NCI-H146 treated with DMSO at 0.1 percent for 48 hours (cell line): ENCODE data around the gene NUDT2.

ENCODE experiments used
- DNase-seq: peaks from one replicate; lab custom pipeline; 2025; ENCODE audit not compliant: unreplicated experiment; lab: John Stamatoyannopoulos, UW

NUDT2 gene

DNA sequence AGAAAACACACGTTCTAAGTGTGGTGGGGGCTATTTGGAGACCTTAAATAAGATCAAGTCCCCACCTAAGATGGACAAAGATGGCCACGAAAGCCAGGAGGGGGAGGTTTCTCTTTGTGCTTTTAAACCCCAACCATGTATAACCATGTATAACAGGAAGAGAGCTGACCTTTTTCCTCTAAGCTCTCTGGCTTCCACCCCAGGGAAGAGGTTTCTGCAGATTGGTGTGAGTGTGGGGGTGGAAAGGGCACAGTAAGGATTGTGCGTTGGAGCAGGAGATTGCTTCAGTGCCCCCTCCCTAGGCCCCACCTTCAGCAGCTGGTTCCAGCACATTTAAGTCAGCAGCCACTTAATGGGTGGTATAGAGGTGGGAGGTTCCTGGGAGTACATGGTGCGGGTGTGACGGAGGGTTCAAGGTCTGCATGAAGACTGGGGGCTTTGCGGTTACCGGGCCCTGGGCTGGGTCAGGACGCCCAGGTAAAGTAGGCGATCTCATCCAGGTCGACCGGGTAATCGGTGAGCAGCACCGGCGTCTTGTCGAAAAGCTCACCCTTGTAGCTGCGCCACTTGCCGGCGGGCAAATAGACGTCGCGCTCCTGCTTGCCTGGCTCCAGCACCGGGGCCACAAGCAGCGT is 41.1 kb downstream of the NUDT2 start:
- no peak for DNase-seq

DNA sequence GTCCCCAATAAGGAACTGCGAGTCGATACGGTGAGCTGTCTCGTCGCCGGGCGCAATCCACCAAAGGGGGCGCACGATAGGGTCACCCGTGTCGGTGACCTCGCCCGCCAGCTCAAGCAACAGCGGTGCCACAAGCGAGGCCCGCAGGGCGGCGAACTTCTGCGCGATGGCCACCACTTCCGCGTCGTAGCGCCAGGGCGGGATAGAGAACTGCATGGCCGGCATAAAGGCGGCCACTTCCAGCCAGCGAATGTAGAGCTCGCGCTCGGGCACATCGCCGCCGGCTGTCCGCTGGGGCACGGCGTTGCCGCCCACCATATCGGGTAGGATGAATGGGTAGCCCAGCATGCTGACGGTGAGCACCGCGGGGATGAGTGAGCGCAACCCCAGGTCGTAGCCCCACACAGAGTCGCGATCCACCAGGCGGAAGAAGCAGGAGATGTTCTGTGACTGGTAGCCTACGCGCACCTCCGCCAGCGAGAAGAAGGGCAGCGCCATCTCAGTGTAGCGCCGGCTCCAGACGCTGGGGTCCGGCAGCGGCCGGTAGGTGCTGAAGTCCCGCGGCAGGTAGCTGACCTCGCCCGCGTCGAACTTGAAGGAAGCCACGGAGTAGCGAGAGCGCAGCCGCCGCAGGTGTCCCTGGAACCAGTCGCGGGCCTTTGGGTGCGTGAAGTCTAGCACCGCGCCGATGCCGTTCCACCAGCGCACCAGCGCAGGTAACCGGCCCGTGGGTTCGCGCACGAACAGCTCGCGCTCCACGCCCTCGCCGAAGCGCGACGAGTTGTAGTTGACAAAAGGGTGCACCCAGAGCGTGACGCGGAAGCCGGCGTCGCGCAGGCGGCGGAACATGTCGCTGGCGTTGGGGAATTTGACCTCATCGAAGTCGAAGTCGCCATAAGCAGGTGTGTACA is 41.9 kb downstream of the NUDT2 start:
- no peak for DNase-seq

DNA sequence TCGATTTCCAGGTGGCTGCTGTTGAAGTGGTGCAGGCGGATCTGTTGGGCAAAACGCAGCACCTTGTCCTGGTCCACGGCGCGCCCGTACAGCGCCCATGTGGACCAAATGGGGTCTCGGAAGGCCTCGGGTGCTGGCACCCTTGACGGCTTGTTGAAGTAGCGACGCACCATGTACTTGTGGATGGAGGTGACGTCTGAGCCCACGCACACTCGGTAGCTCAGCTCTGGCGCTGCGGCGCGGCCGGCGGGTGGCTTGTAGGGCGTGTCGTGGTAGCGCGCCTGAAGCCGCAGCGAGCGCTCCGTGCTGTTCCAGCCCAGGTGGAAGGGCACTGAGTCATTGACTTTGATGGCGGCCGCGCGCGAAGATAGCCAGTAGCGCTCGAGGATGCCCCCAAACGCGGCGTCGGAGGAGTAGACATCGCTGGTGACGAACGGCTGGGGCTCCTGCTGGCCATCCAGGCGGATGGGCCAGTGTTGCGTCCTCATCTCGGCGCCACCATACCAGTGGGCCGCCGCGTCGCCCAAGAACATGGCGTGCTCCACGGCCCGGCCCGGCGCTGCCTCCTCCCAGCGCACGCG is 42.6 kb downstream of the NUDT2 start:
- no peak for DNase-seq

DNA sequence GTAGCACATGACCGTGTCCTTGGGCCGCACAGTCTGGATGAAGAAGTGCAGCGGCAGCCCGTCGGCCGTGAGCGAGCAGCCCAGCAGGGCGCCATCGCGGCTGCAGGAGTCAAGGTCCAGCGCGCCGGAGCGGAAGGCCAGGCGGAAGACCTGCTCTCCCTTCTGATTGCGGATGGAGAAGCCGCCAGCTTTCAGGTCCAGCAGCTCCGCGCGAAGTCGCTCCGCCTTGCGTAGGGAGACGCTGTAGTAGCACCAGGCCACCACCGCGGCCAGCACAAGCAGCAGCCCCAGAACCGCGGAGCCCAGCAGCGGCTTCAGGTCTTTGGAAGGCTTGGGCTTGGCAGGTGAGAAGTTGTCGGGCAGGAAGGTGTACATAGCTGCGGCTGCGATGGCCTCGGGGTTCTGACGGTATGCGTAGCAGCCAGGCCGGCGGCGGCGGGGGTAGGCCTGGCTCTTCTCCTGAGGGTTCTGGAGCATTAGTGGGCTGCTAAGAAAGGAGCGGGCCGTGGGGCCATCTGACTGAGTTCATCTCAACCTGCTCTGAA is 43.2 kb downstream of the NUDT2 start:
- no peak for DNase-seq

DNA sequence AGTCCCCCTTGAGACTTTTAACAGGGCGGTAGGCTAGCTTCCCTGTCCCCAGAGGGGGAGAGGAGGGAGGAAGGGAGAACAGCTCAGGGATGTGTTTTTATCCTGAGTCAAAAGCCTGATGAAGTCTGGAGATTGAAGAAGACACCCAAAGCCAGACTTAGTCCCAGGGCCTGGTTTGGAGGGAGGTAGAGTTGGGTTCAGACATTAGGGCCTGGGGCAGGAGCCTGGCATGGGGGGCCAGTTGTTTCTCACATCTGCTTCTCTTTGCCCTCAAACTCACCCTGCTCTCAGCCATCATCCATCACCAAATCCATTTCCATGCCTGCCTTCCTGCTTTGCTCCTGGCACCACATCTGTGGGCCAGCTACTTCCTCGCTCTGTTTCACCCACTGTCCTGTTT is 44.4 kb downstream of the NUDT2 start:
- no peak for DNase-seq

DNA sequence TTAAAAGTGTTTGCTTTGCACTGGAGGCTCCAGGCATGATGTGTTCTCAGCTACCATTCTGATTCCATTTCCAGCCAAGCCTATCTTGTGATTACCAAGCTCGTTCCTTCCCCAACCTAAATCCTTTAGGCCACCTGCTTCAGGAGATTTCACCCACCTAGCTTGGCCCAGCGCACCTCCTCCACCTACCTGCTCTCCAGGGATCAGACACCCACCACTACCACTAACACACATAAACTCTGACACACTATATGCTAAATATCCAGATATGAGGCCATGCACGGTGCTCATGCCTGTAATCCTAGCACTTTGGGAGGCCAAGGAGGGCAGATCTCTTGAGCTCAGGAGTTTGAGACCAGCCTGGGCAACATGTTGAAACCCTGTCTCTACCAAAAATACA is 45.0 kb downstream of the NUDT2 start:
- no peak for DNase-seq

DNA sequence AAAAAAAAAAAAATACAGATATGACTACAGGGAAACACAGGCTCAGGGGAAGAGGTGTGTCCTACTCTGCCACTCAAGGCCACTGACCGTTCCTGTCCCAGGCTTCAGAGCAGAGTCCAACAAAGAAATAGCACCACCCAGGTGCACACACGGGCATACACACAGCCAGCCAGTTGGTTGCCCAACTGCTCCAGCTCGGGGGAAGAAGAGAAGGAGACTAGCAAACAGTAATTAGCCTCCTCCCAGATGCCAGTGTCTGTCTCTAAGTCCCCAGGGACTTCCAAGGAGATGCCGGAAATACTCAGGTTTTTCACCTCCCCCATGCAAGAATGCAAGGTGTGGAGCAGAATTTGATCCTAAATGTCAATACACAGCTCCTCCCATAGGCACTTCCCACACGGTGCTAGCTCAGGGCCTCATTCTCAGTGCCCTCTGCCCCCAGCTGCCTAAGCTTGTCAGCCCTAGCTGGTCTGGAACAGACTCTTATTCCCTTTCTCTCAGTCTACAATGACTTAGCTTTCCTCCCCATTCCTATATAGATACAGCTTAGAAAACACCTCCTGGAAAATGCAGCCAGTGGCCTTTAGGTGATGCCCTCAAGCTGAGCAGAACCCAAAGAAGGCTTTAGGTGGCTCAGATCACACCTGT is 45.7 kb downstream of the NUDT2 start:
- DNase-seq: no peak

DNA sequence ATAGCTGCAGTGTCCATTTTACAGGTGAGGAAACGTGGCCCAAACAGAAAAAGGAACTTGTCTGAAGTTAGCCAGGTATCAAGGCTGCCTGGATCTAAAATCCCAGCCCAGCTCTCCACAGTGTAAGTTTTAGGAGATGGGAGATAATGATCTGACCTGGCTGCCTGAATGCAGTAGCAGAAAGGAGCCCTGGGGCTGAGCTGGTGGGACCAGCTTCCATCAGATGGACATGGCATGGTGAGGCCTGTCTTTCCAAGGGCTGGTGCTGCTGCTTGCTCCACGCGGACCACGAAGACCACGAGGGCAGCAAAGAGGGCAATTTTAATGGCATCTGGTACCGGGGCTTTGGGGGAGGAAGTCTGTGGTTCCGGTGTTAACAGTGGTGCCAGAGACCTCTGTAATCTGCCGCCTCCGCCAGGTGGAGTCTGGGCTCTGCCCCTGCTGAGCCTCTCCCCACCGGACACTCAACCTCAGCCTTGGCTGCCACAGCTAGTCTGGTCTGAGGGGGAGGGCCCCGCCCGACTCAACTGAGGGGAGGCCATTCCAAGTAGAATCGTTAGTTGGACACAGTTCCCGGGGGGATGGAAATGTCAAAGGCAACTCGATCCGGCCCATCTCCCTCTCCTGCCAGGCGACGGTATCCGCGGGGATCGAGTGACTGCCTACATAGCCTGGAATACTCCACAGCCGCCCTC is 46.7 kb downstream of the NUDT2 start:
- DNase-seq: peak; percentile 50

DNA sequence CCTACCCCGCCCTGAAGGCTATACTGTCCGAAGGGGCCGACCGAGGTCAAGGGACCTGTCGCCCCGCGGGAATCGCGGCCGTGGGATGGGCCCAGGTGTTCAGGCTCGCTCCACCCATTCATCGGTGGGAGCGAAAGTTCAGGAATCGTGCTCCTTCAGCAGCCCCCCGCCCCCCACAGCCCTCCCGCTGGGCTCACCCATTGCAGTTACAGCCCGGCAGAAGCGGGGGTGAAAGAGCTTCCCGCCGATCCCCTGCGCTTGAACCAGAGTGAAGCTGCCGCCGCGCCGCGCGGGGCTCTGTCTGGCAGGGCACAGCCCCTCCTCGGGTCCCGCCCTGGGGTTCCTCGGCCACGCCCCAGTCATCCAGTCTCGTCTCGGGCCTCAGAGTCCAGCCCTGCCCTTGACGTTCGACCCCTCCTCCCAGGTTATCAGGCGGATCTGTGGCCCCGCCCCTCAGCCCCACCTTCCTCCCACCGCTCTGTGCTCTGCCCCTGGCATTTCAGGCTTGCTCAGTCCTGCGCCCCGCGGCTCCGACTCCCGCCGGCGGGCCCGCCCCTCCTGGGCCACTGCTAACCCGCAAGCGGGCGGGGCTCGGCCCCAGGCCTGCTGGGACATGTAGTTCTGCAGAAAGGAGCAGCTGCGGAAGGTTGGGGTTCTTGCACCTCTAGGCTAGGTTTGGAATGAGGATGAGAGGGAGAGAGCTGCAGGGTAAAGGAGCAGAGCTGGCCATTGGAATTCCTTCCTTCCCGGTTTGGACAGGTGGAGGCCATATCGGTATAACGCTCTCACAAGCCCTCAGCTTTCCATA is 47.4 kb downstream of the NUDT2 start, which contains the start of gene MYORG:
Gene MYORG, minus strand, starts transcription at position 303 of the 808 bp plus-strand sequence. CDS start 3,955 bp downstream, outside the sequence.
- peak; percentile 99 for DNase-seq

DNA sequence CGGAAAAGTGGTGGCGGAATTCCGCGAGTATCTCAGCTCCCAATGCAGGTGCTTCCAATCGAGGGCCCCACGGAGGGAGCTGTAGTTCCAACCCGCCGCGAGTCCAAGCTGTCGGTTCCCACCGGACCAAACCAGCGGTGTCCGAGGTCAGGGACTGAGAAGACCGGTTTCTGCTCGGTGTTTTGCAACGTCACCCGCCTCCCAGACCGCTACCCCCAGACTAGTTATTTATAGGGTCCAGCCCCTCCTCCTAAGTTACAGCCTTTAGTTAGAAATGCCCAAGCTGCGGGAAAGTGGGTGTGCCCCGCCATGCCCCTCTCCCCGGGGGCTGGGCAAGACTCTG is 48.0 kb downstream of the NUDT2 start:
- DNase-seq: no peak

DNA sequence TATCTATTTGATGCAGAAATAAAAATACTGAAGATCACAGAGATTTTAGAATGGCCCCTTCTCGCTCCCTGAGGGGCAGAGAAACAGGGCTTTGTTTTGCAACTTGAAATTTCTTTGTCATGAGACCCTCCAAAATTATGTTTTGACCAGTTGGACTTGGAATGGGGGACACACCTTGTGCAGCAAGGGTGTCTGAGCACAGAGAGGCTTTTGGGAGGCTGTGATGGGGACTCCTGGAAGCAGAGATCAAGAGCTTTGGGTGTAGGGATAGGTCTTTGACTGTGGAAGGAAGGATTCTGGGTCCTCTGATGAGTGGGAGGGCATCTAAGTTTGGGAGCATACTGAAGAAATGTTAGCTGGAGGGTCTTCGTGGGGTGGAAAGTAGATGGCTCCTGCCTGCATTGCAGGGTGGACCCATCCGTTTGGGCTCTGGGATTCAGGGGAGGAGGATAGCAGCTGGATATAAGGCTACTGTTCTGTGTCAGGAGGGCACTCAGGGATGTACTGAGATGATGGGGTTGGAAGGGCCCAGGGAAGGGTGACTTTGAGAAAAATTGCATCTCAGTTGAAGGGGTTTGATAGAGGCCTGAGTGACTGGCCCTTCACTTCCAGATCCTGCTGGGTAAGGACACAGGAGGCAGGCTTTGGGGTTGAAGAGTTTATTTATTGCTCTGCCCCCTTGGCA is 49.1 kb downstream of the NUDT2 start:
- no peak for DNase-seq

DNA sequence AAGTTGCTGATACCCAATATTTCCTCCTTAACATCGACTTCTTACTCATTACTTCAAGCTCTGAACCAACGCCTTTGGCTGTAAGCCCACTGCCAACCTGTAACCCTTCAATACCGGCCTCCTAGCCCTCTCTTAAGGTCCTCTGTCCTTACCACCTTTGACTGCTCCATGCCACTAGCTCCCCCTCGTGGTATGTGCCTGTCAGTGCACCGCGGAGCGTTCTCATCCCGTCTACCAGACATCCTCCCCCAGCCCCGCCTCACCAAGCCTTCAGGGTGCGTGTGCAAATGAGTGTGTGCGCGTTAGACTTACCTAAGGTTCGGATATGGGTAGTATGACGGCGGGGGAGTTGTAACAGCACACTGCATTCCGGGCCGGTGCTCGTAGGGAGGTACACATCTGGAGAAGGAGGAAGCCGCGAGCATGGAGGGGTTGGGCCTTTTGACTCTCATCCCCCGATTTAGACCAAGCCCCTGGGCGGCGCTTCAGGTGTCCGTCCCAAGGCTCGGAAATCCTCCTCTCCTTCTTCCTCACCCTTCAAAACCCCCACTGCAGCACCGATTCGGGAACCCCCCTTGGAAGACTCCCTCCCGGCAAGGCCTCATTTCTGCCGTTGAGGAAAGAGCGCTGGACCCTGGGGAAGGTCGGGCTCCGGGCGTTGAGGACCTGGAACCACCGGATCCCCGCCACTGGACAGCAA is 50.1 kb downstream of the NUDT2 start:
- DNase-seq: peak; percentile 84

DNA sequence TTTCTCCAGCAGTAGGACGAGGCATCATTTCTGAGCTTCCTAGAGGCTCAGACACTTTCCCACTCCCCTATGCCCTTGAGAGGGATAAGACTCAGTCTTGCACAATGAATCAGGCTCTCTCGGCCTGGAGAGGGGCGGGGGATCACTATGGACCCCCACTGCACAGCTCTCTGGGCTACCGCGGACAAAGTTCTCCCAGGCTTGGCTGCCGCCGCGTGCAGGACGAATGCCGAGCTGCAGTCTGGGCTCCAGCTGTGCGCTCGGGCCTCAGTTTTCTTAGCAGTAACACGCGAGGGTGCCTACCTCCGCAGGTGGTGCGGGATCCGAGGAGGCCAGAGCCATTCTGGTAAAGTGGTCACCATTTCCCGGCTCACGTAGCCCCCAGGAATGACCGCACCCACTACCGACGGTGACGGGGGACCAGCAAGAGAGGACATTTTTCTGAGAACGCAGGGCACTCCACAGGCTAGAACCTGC is 50.7 kb downstream of the NUDT2 start:
- no peak for DNase-seq

DNA sequence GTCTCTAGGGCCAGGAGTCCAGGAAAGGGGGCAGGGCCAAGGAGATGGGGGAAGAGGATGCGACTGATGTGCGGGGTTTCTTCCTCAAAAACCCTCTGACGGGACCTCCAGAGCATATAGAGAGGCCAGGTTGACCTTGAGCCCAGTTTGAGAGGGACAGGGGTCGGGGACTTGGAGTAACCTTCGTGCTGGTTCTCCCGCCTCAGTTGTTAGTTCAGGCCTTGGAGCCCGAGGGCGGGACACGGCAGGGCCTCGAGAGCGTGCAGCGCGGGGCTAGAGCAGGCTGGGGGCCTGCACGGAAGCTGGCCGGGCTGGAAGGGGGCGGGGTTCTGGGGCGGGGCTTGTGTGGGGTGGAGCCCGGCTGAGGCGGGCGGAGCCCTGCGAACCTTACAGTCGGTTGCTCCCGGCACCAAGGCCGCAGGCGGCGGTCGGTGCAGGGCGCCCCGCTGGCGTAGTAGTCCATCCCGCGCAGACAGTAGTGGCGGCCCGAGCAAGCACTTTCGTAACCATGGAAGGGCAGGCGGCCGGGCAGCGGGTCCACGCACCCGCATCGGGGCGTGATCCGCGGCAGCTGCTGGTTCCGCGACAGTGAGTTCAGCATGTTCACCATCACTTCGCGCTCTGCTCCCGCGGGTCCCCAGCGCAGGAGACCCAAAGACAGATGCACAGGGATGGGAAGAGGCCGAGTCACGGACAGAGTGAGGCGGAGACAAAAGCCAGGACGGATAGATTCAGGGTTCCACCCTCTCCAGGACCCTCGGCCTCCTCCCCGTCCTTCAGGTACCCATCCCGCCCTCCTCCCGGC is 51.3 kb downstream of the NUDT2 start:
- DNase-seq: peak; percentile 81

DNA sequence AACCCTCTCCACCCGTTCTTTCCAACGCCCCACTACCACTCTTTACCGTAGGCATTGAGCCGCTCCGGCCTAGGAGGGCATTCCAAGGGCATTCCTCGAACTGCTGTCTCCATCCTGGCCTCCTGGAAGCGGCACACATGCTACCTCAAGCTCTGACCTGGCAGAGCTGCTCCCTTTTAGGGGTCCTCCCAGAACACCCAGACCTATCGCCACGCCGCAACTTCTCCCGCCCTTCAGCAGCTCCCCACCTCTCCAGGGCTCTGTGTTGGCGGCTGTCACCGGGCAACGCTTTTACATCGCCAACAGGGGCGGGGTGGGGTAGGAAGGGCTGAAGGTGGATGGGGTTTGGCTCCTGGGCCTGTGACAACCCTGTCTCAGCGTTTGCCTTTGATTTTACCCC is 52.0 kb downstream of the NUDT2 start:
- DNase-seq: peak; percentile 36

DNA sequence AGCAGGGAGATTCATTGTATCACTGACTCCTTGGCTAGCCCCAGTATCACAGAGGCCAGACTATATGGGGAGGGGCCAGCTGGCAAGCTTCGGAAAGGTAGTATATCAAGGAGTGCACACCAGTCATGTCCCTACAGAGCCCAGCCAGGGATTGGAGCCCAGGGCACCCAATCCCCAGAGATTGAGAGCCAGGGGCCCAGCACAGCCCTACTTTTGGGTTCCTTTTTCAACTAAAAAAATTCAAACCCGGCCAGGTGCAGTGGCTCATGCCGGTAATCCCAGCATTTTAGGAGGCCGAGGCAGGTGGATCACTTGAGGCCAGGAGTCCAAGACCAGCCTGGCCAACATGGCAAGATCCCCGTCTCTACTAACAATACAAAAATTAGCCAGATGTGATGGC is 52.7 kb downstream of the NUDT2 start:
- no peak for DNase-seq

DNA sequence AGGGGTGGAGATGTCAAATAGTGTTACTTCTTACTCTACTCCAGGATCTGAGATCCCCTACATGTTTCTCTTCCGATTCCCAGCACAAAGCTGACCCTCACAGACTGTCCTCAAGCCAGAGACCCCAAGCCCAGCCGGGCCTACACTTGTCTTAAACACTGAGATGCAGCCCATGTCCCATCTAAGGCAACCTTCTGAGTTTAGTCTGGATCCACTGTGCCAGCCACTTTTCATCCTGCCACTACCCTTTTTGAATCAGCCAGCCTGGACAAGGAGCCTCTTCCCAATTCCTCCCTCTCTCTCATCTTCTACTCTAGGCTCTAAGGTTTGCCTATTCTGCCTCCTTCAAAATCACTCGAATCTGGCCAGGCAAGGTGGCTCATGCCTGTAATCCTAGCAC is 53.5 kb downstream of the NUDT2 start:
- no peak for DNase-seq

DNA sequence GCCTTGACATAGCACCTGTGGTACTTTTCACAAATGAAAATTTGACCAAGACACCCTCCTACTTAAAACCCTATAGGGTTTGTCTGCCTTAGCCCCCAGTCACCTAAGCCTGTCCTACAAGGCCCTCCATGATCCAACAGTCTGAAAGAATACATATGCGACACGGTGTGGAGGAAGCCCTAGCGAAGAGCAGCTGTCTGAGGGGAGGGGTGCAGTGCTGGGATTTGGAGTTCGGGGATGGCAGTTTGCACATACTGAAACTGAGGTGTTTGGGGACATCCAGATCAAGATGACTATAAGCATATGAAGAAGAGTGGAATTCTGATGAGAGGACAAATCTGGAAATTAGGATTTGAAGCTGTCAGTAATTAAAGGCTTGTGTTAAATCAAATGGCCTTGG is 54.5 kb downstream of the NUDT2 start:
- DNase-seq: no peak
